Prostate gland (tissue), 2 donors: ENCODE data around the gene SLC2A8. TPM values are rescaled to one million over a fixed set of nuclear protein-coding genes. Genes with fewer than 3 reads are reported as not detected.

ENCODE experiments used
- DNase-seq: peaks from one replicate; pipeline ENCODE4 v3.0.0-alpha.2; 2019; ENCODE audit warnings: low spot score
- H3K27ac ChIP-seq, 2 donors: fragments of 200-600 bp; sonication (generic); 2 replicates each; pipeline ENCODE4 v1.5.1; 2017 to 2019
- H3K27me3 ChIP-seq: fragments of 200-600 bp; sonication (generic); replicated peaks from 2 replicates; pipeline ENCODE4 v1.5.1; 2019; ENCODE audit not compliant: insufficient read depth
- H3K36me3 ChIP-seq, 2 donors: fragments of 200-600 bp; sonication (generic); 1 replicate in 1 of 2; 2 replicates in 1 of 2; pipeline versions ENCODE4 v1.5.1 to v1.8.1; 2017 to 2019
- H3K4me1 ChIP-seq: fragments of 200-600 bp; sonication (generic); replicated peaks from 2 replicates; pipeline ENCODE4 v1.5.1; 2019
- H3K4me3 ChIP-seq, 2 donors: fragments of 200-600 bp; sonication (generic); 2 replicates each; pipeline ENCODE4 v1.5.1; 2017 to 2019
- H3K9me3 ChIP-seq: fragments of 200-600 bp; sonication (generic); 2 replicates; pipeline ENCODE4 v1.5.1; 2017
- CTCF ChIP-seq, 4 experiments: fragments of 200-600 bp in 2 of 4; fragments of 450-650 bp in 2 of 4; sonication (generic) in 2 of 4; IDR thresholded peaks; 1 replicate in 3 of 4; 2 replicates in 1 of 4; pipeline ENCODE4 v1.5.1; 2016 to 2019; ENCODE audit warnings: antibody characterized with exemption in 4 of 4, mild to moderate bottlenecking in 2 of 4, moderate library complexity in 2 of 4
- POLR2A ChIP-seq: fragments of 450-650 bp; IDR thresholded peaks from one replicate; pipeline ENCODE4 v1.6.1; 2016; ENCODE audit warnings: antibody characterized with exemption, mild to moderate bottlenecking
- POLR2AphosphoS5 ChIP-seq: sonication (generic); formaldehyde crosslinking; IDR thresholded peaks from one replicate; pipeline ENCODE4 v1.6.1; 2017; ENCODE audit warnings: antibody characterized with exemption
- WGBS: methylation state at CpG from one replicate; pipeline ENCODE4 v1.1.5; 2018; 5-methylcytosine and 5-hydroxymethylcytosine counted together
- intact Hi-C: fragments of 100-400 bp; cut with DNase I; formaldehyde crosslinking; loops from one replicate; pipeline ENCODE4 v1.14.2; 2022
- total RNA-seq, 2 donors: library from RNA; depleted of rRNA; stranded (reverse); fragments of >200 nt; gene quantifications; one replicate each; pipeline ENCODE4 v1.1.0, GENCODE V29; 2016

SLC2A8 gene
- total RNA-seq, 2 donors from 2014 or later, result 29.3 to 69.3 TPM

DNA sequence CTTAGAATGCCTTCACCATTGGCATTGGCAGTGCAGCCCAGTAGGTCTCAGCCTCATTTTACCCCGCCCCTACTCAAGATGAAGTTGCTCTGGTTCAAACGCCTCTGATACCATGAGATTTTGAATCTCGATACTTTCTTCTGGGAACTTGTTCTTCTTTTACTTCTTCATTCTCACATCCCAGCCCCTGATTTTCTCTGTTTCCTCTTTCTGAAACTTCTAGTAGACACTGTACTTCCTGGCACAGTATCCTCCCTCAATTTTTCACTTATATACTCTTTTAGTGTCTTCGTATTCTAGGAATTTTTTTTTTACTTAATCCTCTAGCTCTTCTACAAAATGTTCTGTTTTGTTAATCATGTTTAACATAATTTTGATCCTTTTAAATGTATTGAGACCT, 14.2 kb downstream of the SLC2A8 start:
- 91% methylated on average over 4 of the region's 4 CpGs for WGBS
- H3K4me1 ChIP-seq, result no peaks in the 10 kb centered on the region
- no peaks in the 10 kb centered on the region for H3K27me3 ChIP-seq
- intact Hi-C loops, result no loop called here
- H3K4me3 ChIP-seq, result no peak overlapping the region
- H3K27ac ChIP-seq, result no peak overlapping the region
- TF ChIP-seq POLR2AphosphoS5, result no peak
- TF ChIP-seq CTCF (IDR thresholded peaks at IDR 0.05), result no peak
- TF ChIP-seq POLR2A, result no peak
- DNase-seq, result no peak
- no peaks in the 10 kb centered on the region for H3K9me3 ChIP-seq
- H3K36me3 ChIP-seq, result no peaks in the 10 kb centered on the region

DNA sequence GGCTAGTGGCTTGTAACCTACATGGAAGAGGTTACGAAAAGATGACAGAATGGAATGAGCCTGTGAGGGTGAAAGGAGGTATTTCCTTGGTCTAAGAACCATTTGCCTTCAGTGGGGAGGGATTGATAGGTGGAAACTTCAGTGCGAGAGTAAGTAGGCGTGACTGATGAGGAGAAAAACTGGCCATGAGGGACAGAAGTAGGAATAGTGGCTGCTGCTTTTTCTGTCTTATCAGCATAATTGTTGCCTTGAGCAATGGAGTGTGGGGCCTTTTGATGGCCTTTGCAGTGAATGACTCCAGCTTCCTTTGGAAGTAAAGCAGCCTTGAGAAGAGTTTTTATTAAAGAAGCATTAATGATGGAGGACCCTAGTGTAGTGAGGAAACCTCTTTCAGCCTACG, 18.2 kb downstream of the SLC2A8 start:
- H3K9me3 ChIP-seq, result no peaks in the 10 kb centered on the region
- TF ChIP-seq POLR2AphosphoS5 (no peak), POLR2A (no peak), CTCF (IDR thresholded peaks at IDR 0.05) (no peak)
- no peak overlapping the region for H3K4me3 ChIP-seq
- H3K27me3 ChIP-seq, result no peaks in the 10 kb centered on the region
- intact Hi-C loops, result no loop called here
- no peak for DNase-seq
- H3K4me1 ChIP-seq, result no peaks in the 10 kb centered on the region
- H3K27ac ChIP-seq, result no peak overlapping the region
- no peaks in the 10 kb centered on the region for H3K36me3 ChIP-seq
- 87% methylated on average over 4 of the region's 4 CpGs for WGBS

- intact Hi-C loops, result no loop called here
- Histone ChIP-seq H3K4me1 (no peaks in the 10 kb centered on the region), H3K27ac (no peak overlapping the region), H3K9me3 (no peaks in the 10 kb centered on the region), H3K27me3 (no peaks in the 10 kb centered on the region), H3K4me3 (no peak overlapping the region), H3K36me3 (no peaks in the 10 kb centered on the region)
- WGBS, result 60% methylated on average over 1 of the region's 1 CpG
- no peak for DNase-seq
- TF ChIP-seq POLR2A, result no peak
- no peak for TF ChIP-seq CTCF (IDR thresholded peaks at IDR 0.05)
- TF ChIP-seq POLR2AphosphoS5, result no peak
These were observed 18.7 kb downstream of the SLC2A8 start for GRCh38 chr9:127415657-127416056.

DNA sequence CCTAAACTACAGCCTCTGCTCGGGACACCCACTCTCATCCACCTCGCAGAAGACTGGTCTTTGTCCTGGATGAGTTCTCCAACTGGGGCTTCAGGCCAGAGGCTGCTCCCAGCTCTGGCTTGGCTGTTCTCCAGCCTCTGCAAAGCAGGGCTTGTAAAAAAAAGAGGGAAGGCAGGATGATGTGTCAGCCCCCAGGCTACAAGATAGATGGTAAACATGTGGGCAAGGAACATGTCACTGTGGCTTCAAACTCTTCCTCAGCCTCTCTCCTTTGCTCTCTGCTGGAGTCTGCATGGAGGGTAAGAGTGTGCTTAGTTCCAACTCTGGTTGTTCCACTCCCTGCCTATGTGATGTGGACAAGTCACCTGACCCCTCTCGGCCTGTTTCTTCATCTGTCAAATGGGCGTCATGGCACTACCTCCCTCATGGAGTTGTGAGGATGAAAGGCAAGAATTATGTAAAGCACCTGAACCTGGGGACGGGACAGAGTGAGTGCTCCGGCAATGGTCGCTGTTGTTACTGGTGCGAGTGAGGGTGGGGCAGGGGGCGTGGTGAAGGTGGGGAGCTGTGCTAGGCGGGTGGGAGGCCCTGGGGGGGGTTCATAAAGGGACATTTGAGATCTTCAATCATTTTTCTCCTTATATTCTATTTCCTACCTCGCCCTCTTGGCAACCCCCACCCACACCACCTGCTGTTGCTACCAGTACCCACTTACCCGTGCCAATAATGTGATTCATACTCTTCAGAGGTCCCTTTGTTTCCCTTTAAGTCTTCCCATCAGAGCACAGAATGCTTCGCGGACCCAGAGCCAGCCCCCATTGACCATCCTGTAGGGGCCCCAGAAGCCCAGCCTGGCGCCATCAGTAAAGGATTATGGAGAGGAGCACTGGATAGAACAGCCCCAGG, 20.4 kb downstream of the SLC2A8 start:
- intact Hi-C loops, result no loop called here
- no peaks in the 10 kb centered on the region for H3K9me3 ChIP-seq
- no peaks in the 10 kb centered on the region for H3K27me3 ChIP-seq
- no peak for TF ChIP-seq POLR2AphosphoS5
- no peak for TF ChIP-seq POLR2A
- no peak for TF ChIP-seq CTCF (IDR thresholded peaks at IDR 0.05)
- H3K27ac ChIP-seq, result no peak overlapping the region
- peak; percentile 36 for DNase-seq
- 68% methylated on average over 14 of the region's 15 CpGs for WGBS
- no peaks in the 10 kb centered on the region for H3K4me1 ChIP-seq
- H3K4me3 ChIP-seq, result no peak overlapping the region
- no peaks in the 10 kb centered on the region for H3K36me3 ChIP-seq

GRCh38 chr9:127418037-127418471, 21.1 kb downstream of the SLC2A8 start:
- TF ChIP-seq CTCF (IDR thresholded peaks at IDR 0.05) (no peak), POLR2A (no peak), POLR2AphosphoS5 (no peak)
- DNase-seq, result no peak
- Histone ChIP-seq H3K4me1 (peaks cover 4% of the 10 kb centered on the region), H3K4me3 (no peak overlapping the region), H3K27ac (no peak overlapping the region), H3K36me3 (no peaks in the 10 kb centered on the region), H3K9me3 (no peaks in the 10 kb centered on the region), H3K27me3 (no peaks in the 10 kb centered on the region)
- 77% methylated on average over 9 of the region's 12 CpGs for WGBS
- intact Hi-C loops, result no loop called here
